D721Med (cell line): ENCODE results near the gene FIGLA.
"Not testable (repeated sequence)": the region's sequence is repeated elsewhere in the genome, so short reads cannot be mapped to it uniquely, and the experiment has no call there.

ENCODE experiments used
- DNase-seq: peaks from one replicate; pipeline ENCODE4 v3.0.0; 2011; ENCODE audit warnings: low spot score; ENCODE audit not compliant: insufficient read length
- FAIRE-seq: peaks from 2 replicates; lab custom pipeline; 2011; peaks lifted over from hg19 to GRCh38; lab: Jason Lieb, UNC
- CTCF ChIP-seq: IDR thresholded peaks from 2 replicates; pipeline ENCODE4 v1.5.1; 2012; ENCODE audit warnings: mild to moderate bottlenecking, control low read depth; ENCODE audit not compliant: insufficient read depth; ENCODE audit errors: missing control alignments

Gene FIGLA

GRCh38 chr2:70746094-70746974 is 44.1 kb downstream of the FIGLA start:
- FAIRE-seq (no peak), DNase-seq (no peak)
- no peak for TF ChIP-seq CTCF

- FAIRE-seq = no peak
- no peak for DNase-seq
These were observed 45.1 kb downstream of the FIGLA start for GRCh38 chr2:70745276-70745825.

GRCh38 chr2:70744397-70744796 is 46.0 kb downstream of the FIGLA start:
- DNase-seq (no peak), FAIRE-seq (no peak)
- TF ChIP-seq CTCF = no peak

More at GRCh38 chr2:70745276-70745825, 45.1 kb downstream of the FIGLA start:
- TF ChIP-seq CTCF = no peak

- FAIRE-seq = no peak
- no peak for TF ChIP-seq CTCF
These were observed 46.8 kb downstream of the FIGLA start for GRCh38 chr2:70743677-70744076.

GRCh38 chr2:70743068-70743467 is 47.4 kb downstream of the FIGLA start:
- no peak for FAIRE-seq
- DNase-seq = no peak

More at GRCh38 chr2:70743677-70744076, 46.8 kb downstream of the FIGLA start:
- no peak for DNase-seq

GRCh38 chr2:70739492-70739891 is 51.0 kb downstream of the FIGLA start:
- not testable (repeated sequence) for FAIRE-seq

More at GRCh38 chr2:70743068-70743467, 47.4 kb downstream of the FIGLA start:
- TF ChIP-seq CTCF = no peak

GRCh38 chr2:70738159-70738558 is 52.3 kb downstream of the FIGLA start:
- DNase-seq (no peak), FAIRE-seq (no peak)
- TF ChIP-seq CTCF = no peak

More at GRCh38 chr2:70739492-70739891, 51.0 kb downstream of the FIGLA start:
- not testable (repeated sequence) for DNase-seq
